Measurements from ENCODE around the gene IL3RA.
"Not testable (repeated sequence)": the region's sequence is repeated elsewhere in the genome, so short reads cannot be mapped to it uniquely, and the experiment has no call there.

IL3RA gene

DNA sequence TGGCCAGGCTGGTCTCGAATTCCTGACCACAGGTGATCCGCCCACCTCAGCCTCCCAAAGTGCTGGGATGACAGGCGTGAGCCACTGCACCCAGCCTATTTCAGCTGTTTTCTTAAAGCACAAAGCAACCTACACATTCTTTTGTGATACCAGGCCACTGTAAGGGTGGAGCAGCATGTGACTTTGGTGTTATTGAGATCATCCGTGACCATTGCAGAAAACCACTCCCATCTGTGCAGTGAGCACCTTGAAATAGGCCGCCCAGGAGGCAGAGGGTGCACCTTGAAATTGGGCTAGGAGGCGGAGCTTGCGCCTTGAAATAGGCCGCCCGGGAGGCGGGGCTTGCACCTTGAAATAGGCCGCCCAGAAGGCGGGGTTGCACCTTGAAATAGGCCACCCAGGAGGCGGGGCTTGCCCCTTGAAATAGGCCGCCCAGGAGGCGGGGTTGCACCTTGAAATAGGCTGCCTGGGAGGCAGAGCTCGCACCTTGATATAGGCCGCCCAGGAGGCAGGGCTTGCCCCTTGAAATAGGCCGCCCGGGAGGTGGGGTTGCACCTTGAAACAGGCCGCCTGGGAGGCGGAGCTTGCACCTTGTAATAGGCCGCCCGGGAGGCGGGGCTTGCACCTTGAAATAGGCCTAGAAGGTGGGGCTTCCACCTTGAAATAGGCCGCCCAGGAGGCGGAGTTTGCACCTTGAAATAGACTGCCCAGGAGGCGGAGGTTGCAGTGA is 64.3 kb downstream of the IL3RA start:
- DNase-seq = no peak

DNA sequence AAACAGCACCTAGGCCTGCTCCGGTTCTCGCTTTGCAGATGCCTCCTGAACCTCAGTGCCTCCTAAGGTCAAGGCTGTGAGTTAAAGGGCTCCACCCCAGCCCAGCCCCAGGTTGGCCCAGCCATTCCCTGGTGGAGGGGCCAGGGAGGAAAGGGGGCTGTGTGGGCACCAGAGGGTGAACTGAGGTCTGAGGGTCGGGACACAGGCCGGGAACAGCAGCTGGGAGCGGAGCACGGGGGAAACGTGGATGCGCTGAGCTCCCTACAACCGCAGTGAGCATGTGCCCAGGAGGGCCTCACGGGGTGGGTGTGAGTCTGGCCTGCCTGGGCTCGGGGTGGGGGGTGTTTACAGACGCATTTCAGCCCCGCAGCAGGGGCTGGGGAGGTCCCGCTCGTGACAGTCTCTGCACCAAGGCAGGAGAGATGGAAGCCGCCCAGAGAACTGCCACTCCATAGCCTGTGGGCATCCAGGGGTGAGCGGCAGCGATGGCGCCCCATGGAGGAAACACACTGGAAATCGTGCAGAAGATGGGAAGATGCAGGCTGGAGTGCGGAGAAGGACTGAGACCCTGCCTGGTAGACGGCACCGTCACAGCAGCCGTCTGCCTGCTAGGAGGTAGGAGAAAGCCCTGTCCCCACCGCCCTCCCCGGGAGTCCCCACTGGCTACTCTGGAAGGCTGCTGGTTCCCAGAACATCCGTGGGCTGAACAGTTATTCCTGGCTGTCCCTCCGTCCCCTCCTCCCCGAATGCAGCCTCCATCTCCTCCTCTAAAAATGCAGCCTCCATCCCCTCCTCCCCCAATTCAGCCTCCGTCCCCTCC is 65.2 kb downstream of the IL3RA start:
- DNase-seq = no peak

DNA sequence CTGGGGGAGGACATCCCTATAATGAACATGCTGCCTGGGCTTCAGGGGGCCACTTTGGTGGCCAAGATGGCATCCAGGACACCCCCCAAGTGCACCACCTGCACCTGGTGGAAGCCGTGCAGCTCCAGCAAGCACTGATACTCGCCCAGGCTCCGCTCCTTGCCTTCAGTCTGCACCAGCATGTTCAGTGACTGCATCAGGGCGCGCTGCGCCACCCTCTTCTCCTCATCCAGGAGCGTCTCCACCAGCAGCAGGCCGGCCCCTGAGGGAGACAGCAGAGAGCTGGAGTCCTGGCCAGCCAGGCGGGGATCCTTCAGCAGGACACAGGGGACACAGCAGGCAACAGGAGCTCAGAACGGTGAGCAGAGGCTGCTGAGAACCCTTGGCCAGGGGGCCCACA is 66.6 kb downstream of the IL3RA start:
- DNase-seq = no peak

DNA sequence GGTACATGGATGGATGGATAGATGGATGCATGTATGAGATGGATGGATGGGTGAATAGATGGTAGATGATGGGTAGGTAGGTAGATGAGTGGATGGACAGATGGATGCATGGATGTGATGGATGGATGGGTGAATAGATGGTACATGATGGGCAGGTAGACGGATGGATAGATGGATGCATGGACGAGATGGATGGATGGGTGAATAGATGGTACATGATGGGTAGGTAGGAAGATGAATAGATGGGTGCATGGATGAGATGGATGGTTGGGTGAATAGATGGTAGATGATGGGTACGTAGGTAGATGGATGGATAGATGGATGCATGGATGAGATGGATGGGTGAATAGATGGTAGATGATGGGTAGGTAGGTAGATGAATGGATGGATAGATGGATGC is 67.3 kb downstream of the IL3RA start:
- not testable (repeated sequence) for DNase-seq

DNA sequence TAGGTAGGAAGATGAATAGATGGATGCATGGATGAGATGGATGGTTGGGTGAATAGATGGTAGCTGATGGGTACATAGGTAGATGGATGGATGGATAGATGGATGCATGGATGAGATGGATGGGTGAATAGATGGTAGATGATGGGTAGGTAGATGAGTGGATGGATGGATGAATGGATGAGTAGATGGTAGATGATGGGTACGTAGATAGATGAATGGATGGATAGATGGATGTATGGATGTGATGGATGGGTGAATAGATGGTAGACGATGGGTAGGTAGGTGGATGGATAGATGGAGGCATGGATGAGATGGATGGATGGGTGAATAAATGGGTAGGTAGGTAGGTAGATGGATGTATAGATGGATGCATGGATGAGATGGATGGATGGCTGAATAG is 69.2 kb downstream of the IL3RA start:
- DNase-seq = not testable (repeated sequence)

DNA sequence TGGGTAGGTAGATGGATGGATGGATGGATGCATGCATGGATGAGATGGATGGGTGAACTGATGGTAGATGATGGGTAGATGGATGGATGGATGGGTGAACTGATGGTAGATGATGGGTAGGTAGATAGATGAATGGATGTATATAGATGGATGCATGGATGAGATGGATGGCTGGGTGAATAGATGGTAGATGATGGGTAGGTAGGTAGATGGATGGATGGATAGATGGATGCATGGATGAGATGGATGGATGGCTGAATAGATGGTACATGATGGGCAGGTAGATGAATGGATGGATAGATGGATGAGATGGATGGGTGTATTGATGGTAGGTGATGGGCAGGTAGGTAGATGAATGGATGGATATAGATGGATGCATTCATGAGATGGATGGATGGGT is 70.5 kb downstream of the IL3RA start:
- no peak for DNase-seq

DNA sequence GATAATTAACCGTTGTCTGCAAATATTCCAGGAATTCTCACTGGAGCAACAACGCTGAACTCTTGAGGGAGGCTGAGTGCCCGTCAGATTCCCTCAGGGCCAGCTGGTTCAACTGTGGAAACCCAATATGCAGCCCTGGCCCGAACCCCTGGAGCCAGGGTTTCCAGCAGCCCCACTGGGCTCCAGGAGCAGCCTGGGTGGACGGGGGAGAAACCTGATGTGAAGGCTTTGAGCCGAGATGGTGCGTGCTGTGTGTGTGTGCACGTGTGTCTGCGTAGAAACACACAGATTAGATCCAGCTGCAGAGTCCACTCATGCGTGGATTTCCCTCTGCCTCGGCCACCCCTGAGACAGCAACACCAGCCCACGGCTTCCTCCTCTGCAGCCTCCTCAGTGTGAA is 74.7 kb downstream of the IL3RA start:
- DNase-seq = no peak

DNA sequence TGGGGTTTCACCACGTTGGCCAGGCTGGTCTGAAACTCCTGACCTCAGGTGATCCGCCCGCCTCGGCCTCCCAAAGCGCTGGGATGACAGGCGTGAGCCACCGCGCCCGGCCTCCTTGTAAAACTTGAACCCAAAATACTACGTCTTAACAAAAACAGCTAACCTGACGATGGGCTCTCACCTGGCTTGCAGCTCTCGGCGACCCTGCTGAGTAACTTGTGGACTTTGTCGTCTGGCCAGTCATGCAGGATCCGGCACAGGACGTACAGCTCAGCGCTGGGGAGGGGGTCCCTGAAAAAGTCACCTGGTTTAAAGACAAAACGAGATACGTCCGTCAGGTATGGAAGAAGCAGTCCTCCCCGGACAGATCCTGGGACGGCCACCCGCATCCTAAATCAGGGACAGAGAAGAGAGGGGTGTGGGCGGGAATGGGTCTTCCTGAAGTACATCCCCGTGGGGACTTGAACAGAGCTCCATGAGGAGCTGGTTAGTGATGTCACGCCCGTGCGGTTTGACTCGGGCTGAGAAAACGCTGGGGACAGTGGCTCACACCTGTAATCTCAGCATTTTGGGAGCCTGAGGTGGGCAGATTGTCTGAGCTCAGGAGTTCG is 76.1 kb downstream of the IL3RA start:
- DNase-seq = no peak

DNA sequence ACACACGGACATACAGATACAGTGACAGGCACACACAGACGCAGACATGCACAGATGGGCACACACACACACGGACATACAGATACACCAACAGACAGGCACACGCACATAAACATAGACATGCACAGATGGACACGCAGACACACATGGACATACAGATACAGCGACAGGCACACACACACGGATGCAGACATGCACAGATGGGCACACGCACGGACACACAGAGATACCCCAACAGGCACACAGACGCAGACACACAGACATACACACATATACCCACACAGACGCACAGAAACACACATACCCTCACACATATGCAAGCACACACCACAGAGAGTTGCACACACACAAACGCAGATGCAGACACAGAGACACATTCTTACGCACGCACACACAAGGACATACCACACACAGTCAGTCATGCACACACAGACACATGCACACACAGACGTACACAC is 79.8 kb downstream of the IL3RA start:
- no peak for DNase-seq

DNA sequence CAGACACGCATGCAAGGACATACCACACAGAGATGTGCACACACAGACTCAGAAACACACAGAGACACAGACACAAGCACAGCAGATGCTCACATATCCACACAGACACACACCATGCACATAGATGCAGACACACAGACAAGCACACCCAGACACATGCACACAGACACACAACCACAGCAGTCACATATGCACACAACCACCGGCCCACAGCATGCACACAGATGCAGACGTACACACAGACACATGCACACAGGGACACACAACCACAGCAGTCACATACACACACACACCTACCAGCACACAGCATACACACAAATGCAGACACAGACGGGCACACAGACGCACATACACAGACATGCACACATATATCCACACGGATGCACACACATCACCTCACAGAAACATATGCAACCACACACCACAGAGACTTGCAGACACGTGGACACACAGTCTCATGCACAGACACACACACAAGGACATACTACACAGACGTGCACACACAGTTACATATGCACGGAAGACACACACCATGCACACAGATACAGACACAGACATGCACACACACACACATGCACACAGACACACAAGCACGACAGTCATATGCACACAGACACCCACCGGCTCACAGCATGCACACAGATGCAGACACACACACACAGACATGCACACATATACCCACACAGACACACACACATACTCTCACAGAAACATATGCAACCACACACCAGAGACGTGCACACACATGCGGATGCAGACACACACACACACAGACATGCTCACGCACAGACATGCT is 80.6 kb downstream of the IL3RA start:
- no peak for DNase-seq

DNA sequence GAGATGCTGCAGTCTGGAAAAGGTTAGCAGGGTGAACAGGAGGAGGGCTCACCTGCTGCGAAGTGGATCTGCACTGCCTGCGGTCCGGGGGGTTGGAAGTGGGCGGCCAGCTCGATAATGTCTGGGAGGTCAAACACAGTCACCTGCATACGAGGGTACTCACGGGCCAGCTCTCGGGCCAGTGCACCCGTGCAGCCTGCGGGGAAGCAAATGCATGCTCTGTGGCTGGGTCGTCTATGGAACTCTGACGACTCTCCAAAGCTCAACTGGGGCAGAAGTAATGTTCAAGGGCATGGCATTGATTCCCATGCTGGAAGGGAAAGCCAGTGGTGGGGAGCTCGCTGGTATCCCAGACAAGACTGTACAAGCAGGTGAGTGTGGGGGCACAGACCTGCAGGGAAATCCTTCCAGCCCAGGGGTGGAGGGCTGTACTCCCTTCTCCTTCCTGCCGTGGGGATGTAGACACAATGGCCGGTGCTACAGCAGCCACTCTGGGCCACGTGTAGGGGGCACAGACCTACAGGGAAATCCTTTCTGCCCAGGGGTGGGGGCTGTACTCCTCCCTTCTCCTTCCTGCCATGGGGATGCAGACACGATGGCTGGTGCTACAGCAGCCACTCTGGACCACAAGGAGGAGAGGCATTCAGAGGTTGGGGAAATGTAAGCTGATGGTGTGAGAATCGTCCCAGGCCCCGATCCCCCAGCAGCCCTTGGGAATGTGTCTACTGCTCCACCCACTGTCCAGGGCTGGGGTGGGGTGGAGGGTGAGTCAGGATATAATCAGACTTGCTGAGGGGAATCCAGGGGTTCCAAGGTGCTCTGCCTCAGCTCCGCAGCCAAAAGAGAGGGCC is 81.6 kb downstream of the IL3RA start:
- no peak for DNase-seq

DNA sequence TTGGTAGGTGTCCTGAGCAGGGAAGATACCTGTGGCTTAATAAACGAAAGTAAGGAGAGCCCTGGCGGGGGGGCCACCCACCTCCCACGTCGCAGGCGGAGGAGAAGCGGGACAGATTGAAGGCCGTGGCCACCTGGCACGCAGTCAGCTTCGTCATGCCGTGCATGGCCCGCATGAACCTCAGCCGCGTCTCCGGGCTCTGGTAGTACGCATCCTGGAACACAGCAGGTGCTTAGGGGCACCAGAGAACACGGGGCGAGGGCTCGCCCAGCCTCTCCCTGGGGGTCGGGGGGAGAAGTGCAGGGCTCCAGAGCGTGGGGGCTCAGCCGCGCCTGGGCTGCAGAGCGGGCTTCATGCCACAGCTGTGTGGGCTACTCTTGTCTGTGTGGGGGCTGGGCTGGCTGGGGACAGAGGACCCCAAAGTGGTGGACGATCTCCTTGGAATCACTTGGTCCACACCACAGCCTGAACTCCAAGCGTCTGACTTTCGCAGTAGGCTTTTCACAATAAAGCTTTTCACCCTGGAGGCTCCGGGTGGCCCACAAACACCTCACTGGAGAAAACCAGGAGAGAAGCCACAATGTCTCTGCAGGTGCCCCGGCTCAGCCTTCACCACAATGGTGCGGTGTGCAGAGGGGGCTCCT is 82.4 kb downstream of the IL3RA start:
- no peak for DNase-seq

DNA sequence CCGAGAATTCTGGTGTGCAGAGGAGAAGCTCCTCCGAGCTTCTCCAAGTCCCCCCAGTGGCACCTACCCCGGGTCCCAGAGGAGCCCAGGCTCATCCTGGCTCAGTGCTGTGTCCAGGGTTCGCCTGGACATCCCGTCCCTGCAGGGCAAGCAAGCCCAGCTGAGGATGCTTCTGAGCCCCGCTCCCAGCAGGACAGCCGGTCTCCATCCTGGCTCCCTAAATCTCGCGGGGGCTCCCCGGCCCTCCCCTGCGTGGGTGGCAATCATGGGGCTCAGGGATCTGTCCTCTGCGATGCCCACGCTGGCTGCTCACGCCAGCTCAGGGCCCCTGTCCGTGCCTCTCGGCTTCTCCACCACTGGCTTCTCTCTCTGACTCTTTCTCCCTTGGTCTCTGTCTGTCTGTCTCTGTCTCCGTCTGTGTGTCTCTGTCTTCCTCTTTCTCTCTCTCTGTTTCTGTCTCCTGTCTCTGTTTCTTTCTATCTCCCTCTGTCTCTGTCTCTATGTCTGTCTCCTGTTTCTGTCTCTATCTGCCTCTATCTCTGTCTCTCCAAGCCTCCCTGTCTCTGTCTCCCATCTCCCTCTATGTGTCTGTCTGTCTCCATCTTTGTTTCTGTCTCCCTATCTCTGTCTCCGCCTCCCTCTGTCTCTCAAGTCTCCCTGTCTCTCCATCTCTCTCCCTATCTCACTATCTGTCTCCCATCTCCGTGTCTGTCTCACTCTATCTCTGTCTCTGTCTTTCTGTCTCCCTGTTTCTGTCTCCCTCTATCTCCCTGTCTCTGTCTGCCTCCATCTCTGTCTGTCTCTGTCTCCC is 83.2 kb downstream of the IL3RA start:
- no peak for DNase-seq

DNA sequence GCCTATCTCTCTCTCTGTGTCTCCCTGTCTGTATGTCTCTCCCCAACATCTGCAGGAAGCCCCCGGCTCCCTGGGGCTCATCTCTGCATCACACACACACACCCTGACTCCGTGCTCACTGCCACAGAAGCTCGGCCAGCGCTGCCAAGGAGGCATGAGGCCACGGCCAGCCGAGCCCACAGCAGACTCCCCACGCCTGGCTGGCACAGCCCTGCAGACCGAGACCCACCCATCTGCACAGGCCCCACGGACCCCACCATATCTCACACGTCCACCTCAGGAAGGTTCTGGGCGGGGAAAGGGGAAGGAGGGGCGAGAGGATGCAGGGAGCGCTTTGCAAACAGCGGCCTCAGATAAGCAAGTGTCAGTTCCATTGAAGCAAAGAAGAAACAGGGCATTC is 83.8 kb downstream of the IL3RA start:
- DNase-seq = no peak

DNA sequence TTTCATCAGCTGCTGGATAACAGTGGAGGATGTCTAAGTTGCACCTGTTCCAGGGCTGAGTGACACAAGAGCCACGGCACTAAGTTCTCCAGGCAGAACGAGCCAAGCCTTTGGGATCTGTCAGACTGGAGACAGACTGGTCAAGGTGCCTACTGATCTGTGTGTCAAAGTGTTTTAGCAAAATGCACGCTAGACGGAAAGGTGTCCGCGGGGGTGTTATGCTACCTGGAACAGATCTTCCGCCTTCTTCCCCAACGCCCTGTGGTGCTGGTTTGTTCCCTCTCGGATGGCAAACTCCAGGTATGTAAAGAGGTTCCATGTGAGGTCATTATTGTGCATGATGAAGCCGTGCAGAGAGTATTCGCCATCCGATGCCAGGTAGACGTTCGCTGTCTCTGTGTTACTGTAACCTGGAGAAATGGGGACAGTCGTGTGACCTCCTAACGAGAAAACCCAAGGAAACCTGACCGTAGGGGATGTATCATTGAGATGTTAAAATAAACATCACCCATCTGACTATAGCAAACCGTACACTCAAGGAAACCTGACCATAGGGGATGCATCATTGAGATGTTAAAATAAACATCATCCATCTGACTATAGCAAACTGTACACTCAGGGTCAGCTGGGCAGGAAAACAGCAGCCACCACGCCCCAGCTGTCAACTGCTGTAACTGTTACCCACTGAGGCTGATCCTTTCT is 85.0 kb downstream of the IL3RA start:
- no peak for DNase-seq

DNA sequence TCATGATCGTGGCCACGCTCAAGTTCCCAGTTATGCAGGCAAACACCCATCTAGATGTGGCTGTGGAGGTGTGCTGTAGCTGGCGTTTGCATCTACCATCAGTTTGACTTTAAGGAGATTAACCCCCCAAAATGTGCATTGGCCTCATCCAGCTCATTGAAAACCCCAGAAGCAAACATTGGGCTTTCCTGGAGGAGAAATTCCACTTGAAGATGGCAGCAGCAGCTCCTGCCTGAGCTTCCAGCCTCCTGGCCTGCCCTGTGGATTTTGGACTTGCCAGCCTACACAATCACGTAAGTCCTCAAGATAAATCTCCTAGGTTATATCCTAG is 85.5 kb downstream of the IL3RA start:
- no peak for DNase-seq

DNA sequence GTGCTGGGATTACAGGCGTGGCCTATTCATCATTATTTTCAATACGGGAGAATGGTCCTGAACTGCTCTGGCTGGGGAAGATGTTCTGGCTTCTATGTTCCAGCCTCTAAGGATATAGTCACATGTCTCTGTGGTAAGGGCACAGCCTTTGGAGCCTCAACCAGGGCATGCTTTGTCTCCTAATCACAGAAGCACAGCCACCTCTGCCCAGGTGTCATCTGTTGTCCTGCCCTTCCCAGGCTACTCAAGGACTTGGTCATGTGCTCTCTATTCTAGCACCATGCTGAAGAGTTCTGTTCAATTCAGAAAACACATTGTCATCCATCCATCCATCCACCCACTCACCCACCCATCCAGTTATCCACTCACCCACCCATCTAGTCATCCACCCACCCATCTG is 86.6 kb downstream of the IL3RA start:
- no peak for DNase-seq

DNA sequence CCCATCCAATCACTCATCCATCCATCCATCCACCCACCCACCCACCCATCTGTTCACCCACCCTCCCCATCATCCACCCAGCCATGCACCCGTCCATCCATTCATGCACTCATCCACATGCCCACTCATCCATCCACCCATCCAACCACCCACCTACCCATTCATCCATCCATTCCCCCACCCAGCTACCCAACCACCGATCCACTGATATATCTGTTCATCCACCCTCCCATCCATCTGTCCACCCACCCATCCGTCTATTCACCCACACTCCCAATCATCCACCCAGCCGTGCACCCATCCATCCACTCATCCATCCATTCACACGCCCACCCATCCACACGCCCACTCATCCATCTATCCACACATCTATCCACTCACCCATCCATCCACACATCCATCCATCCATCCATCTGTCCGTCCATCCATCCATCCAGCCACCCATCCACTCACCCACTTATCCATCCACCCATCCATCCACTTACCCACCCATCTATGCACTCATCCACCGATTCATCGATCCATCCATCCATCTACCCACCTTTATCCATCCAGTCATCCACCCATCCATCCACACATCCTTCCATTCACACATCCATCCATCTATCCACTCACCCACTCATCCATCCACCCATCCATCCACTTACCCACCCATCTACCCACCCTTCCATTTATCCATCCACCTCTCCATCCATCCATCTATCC is 87.7 kb downstream of the IL3RA start:
- DNase-seq = no peak

DNA sequence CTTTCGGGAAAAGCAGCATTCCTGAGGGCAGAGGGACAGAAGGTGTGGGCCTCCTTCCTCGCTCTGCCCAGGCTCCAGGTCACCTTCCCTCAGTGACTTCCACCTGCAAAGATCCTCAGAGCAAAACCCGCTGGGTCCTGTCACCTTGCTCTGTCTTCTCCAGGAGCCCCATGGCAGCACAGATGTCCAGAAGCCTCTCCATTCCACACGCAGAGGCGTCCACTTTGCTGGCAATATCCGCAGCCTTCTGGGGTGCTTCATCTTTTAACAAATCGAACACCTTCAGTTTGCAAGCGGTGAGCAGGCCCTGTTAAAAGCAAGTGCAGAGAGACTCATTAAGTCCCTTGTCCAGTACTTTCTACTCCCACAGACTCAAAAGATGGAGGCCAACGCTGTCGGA is 88.8 kb downstream of the IL3RA start:
- no peak for DNase-seq

DNA sequence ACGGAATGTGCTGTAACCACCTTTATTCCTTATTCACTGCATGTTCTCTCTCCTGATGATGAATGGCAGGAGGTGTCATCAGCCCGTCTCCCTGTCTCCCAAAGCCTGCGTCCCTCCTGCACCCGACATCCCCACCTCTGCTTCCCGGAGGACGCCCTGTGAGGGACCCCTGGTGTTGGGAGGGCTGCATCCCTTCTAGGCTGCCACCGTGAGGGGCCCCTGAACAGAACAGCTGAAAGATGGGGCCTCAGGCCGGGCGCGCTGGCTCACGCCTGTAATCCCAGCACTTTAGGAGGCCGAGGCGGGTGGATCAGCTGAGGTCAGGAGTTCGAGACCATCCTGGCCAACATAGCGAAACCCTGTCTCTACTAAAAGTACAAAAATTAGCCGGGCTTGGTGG is 89.7 kb downstream of the IL3RA start:
- not testable (repeated sequence) for DNase-seq
